Psoas muscle (tissue), 8 donors: ENCODE measurements around the gene GRM7. TPM values are rescaled to one million over a fixed set of nuclear protein-coding genes. Genes with fewer than 3 reads are reported as not detected.

Experiments
- ATAC-seq, 4 donors: fragments of 200-7000 bp; cut with Tn5 transposase; one replicate each; pipeline ENCODE4 v1.9.1; 2020; ENCODE audit warnings: moderate library complexity in 3 of 4, mild to moderate bottlenecking in 2 of 4
- DNase-seq, 2 donors: peaks; one replicate each; pipeline ENCODE4 v3.0.0-alpha.2; 2020
- H3K27ac ChIP-seq: fragments of 200-600 bp; one replicate; pipeline ENCODE4 v1.8.0; 2022
- H3K27me3 ChIP-seq, 3 donors: fragments of 200-600 bp in 1 of 3; one replicate each; pipeline versions ENCODE4 v1.6.1 to v1.8.0; 2013 to 2022; ENCODE audit warnings: low read length in 2 of 3, mild to moderate bottlenecking in 2 of 3, moderate library complexity in 1 of 3; ENCODE audit not compliant: insufficient read depth in 3 of 3
- H3K36me3 ChIP-seq, 2 donors: fragments of 200-600 bp in 1 of 2; one replicate each; pipeline versions ENCODE4 v1.6.1 to v1.8.0; 2013 to 2022; ENCODE audit warnings: low read depth in 1 of 2, mild to moderate bottlenecking in 1 of 2, moderate library complexity in 1 of 2; ENCODE audit not compliant: insufficient read depth in 1 of 2
- H3K4me1 ChIP-seq: fragments of 200-600 bp; one replicate; pipeline ENCODE4 v1.8.0; 2022
- H3K4me3 ChIP-seq: fragments of 200-600 bp; one replicate; pipeline ENCODE4 v1.8.0; 2022; ENCODE audit warnings: mild to moderate bottlenecking
- H3K9me3 ChIP-seq: fragments of 200-600 bp; one replicate; pipeline ENCODE4 v1.8.0; 2022
- WGBS, 3 donors: extraction: QIAGEN DNeasy Blood & Tissue Kit; methylation state at CpG; one replicate each; pipeline versions ENCODE4 v1.1.6 to v1.1.7; 2013; 5-methylcytosine and 5-hydroxymethylcytosine counted together
- intact Hi-C, 2 donors: fragments of 100-400 bp; cut with DNase I; formaldehyde crosslinking; loops; one replicate each; pipeline versions ENCODE4 v1.11.0 to v1.14.2; 2022
- polyA plus RNA-seq, 3 donors: library from polyadenylated mRNA; stranded (reverse); fragments of 200-250 nt; gene quantifications; one replicate each; pipeline ENCODE4 v1.2.3, GENCODE V29; 2013
- total RNA-seq, 4 donors: library from RNA; stranded (reverse); fragmentation: NEBNext Ultra II Directional in 2 of 4; extraction: Animal tissue kit (Norgen Biotek cat#: 25700) in 2 of 4; gene quantifications; one replicate each; pipeline versions ENCODE4 v1.2.1 to v1.2.4, GENCODE V29; 2021 to 2023
- TF ChIP-seq, protein P1 (sequence below): fragments of 200-600 bp; IDR thresholded peaks from one replicate; pipeline ENCODE4 v1.8.0; 2022; ENCODE audit warnings: antibody characterized with exemption
- donor health status: healthy with polysubstance abuse.
- donor health status: DM: no; HTN: no; CAD: no; lungs with moderate emphysema.
- donor health status: Bipolar disorder and iron deficiency.
- donor health status: healthy.
- donor health status: DM: yes; HTN: yes; CAD: no.
- donor health status: DM: no; HTN: no; CAD: no.
- donor health status: DM: no; HTN: no; CAD: no.
- donor health status: DM: yes; HTN: yes; CAD: no.

Gene GRM7
- total and polyA plus RNA-seq, 7 donors = 0.01 TPM; not detected in 6

DNA sequence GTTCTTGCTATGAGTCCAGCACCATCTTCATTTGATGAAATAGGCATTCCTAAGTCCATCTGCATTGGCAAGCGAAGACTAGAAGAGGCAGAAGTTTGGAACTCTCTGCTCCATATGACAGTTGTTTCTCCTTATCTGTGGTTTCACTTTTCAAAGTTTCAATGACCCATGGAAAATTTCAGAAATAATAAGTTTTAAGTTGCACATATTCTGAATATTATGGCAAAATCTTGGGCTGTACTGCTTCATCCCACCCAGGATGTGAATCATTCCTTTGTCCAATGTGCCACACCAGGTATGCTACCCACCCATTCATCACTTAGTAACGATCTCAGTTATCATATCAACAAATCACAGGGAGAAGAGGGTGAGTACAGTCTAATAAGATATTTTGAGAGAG, 647.9 kb downstream of the GRM7 start:
- H3K9me3 ChIP-seq = no peaks in the 10 kb centered on the region
- H3K36me3 ChIP-seq = no peaks in the 10 kb centered on the region
- WGBS, 3 donors = 32 to 37% (median 35%) methylated on average over 2 of the region's 2 CpGs
- TF ChIP-seq, protein P1, sequence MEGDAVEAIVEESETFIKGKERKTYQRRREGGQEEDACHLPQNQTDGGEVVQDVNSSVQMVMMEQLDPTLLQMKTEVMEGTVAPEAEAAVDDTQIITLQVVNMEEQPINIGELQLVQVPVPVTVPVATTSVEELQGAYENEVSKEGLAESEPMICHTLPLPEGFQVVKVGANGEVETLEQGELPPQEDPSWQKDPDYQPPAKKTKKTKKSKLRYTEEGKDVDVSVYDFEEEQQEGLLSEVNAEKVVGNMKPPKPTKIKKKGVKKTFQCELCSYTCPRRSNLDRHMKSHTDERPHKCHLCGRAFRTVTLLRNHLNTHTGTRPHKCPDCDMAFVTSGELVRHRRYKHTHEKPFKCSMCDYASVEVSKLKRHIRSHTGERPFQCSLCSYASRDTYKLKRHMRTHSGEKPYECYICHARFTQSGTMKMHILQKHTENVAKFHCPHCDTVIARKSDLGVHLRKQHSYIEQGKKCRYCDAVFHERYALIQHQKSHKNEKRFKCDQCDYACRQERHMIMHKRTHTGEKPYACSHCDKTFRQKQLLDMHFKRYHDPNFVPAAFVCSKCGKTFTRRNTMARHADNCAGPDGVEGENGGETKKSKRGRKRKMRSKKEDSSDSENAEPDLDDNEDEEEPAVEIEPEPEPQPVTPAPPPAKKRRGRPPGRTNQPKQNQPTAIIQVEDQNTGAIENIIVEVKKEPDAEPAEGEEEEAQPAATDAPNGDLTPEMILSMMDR = no peak
- no peak overlapping the region for H3K27ac ChIP-seq
- DNase-seq (no peak), ATAC-seq (no peak)
- intact Hi-C loops = no loop called here
- H3K4me1 ChIP-seq = no peaks in the 10 kb centered on the region
- no peaks in the 10 kb centered on the region for H3K27me3 ChIP-seq
- no peak overlapping the region for H3K4me3 ChIP-seq

- Histone ChIP-seq H3K4me3 (no peak overlapping the region), H3K27me3 (no peaks in the 10 kb centered on the region), H3K27ac (no peak overlapping the region), H3K4me1 (no peaks in the 10 kb centered on the region), H3K9me3 (no peaks in the 10 kb centered on the region), H3K36me3 (no peaks in the 10 kb centered on the region)
- no peak for DNase-seq
- intact Hi-C loops = no loop called here
- TF ChIP-seq, protein P1 = no peak
- no peak for ATAC-seq
- 89 to 96% (median 92%) methylated on average over 1 of the region's 1 CpG for WGBS, 3 donors
Measured at GRCh38 chr3:7512048-7512447, 651.1 kb downstream of the GRM7 start.

- Histone ChIP-seq H3K27me3 (no peaks in the 10 kb centered on the region), H3K4me3 (no peak overlapping the region), H3K4me1 (peaks cover 8% of the 10 kb centered on the region), H3K36me3 (no peaks in the 10 kb centered on the region), H3K9me3 (no peaks in the 10 kb centered on the region), H3K27ac (no peak overlapping the region)
- TF ChIP-seq, protein P1 = no peak
- DNase-seq = no peak
- 11 to 14% (median 12%) methylated on average over 3 of the region's 3 CpGs for WGBS, 3 donors
- intact Hi-C loops = no loop called here
- ATAC-seq = no peak
Measured at GRCh38 chr3:7518026-7518425, 657.1 kb downstream of the GRM7 start.

- TF ChIP-seq, protein P1 = no peak
- H3K9me3 ChIP-seq = no peaks in the 10 kb centered on the region
- DNase-seq (no peak), ATAC-seq (no peak)
- H3K4me3 ChIP-seq = no peak overlapping the region
- peaks cover 8% of the 10 kb centered on the region for H3K4me1 ChIP-seq
- no peaks in the 10 kb centered on the region for H3K36me3 ChIP-seq
- intact Hi-C loops = no loop called here
- no peak overlapping the region for H3K27ac ChIP-seq
- no peaks in the 10 kb centered on the region for H3K27me3 ChIP-seq
Measured at GRCh38 chr3:7518456-7518855, 657.5 kb downstream of the GRM7 start.

- Histone ChIP-seq H3K36me3 (no peaks in the 10 kb centered on the region), H3K4me1 (peaks cover 8% of the 10 kb centered on the region), H3K9me3 (no peaks in the 10 kb centered on the region), H3K27me3 (no peaks in the 10 kb centered on the region), H3K27ac (no peak overlapping the region), H3K4me3 (no peak overlapping the region)
- intact Hi-C loops = no loop called here
- WGBS, 3 donors = 51 to 71% (median 68%) methylated on average over 1 of the region's 1 CpG
- TF ChIP-seq, protein P1 = no peak
- ATAC-seq (no peak), DNase-seq (no peak)
Measured at GRCh38 chr3:7520059-7520458, 659.1 kb downstream of the GRM7 start.
